ENCODE data around the gene APEX1. TPM values are rescaled to one million over a fixed set of nuclear protein-coding genes. Genes with fewer than 3 reads are reported as not detected.

APEX1 gene
- total RNA-seq, 2 donors from 2014 or later = 198 to 209 TPM

DNA sequence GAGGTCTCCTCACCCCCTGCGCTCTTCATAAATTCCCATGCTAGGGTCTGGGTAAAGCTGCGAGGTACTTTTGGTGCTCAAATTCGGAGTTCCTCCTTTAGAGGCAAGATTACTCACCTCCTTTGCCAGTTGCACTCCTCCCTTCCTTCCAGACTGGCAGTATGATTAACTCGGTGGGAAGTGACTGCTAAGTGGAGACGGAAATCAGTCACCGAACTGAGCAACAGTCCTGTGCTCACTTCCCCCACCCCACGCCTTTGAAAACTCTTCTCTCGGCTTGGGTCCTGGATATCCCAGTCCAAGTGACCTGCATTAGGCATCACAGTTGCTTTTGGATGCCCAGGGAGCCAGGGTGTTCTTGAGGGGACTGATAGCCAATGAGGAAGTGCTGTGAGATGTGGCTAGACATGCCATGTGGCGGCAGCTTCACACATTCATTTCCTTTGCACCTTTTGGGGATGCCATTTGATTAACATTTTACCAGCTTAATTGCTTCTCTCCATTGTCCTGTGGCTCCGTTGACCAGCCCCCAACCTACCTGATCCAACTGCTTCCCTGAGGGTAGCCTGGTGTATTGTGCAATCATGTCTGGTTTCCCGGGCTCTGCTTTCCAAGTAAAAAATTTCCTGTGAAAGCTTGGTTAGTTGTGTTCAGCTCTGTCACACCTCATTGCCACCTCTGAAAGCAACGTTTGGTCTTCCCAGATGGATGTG, 15.0 kb downstream of the APEX1 start:
- Mint-ChIP-seq H3K27ac (peak overlapping the region; percentile 99), H3K36me3 (ENCODE audit: insufficient read depth in 2 of 2) (peaks cover 26 to 32% of the 10 kb centered on the region in 2 donors), H3K27me3 (ENCODE audit: low read depth) (no peaks in the 10 kb centered on the region), H3K4me1 (ENCODE audit: low read depth) (peaks cover 47% of the 10 kb centered on the region), H3K9me3 (no peaks in the 10 kb centered on the region), H3K4me3 (peak overlapping the region; percentile 94 to 100)
- DNase-seq (peak; percentile 69 to 70), ATAC-seq (replicated peaks in 1 of 2) (peak; percentile 76 to 79)

DNA sequence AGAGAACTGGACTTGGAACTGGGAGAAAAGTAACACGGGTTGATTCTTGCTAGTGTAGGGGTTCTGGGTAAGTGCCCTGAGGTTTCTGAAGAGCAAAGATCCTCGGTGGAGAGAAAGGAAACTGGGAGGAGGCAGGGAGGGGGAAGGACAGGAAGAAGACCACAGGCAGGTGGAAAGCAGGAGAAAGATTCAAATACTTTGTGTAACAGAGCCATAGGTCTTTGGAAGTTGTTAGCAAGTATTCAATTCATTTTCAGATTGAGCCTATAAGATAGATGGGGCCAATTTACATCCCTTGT, 15.5 kb downstream of the APEX1 start:
- Mint-ChIP-seq H3K4me3 (peak overlapping the region; percentile 94 to 100), H3K27me3 (ENCODE audit: low read depth) (no peaks in the 10 kb centered on the region), H3K36me3 (ENCODE audit: insufficient read depth in 2 of 2) (peaks cover 29 to 36% of the 10 kb centered on the region in 2 donors), H3K4me1 (ENCODE audit: low read depth) (peaks cover 53% of the 10 kb centered on the region), H3K9me3 (no peaks in the 10 kb centered on the region), H3K27ac (peak overlapping the region; percentile 99)
- ATAC-seq (replicated peaks in 1 of 2) = no peak
- no peak for DNase-seq

DNA sequence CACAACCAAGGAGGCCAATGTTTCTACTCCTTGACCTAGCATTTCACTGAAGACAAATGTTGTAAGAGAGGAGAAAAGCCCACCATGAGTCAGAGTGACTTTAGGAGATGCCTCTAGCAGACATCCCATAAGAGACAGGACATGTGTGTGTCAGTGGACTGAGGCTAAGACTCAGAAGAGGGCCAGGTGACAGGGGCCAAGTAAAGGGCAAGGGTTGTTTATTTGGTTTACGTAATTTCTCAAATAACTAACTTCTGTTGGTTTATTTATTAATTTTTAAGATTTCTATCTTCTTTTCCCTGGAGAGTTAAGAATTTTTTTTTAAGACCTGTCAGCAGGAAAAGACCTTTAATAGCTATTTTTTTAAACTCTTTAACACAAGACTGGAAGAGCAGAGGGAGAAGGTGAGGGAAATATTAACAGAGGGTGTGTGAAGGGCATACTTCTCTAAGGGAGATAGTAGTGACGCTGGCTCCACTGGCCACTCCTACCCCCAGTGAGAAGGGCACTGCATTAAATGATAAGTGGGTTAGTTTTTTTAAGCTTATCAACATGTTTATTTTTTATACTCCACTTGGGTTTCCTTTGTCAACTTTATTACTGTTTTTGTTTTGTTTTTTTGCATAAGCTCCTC, 17.6 kb downstream of the APEX1 start:
- H3K36me3 Mint-ChIP-seq (ENCODE audit: insufficient read depth in 2 of 2) = peaks cover 32 to 48% of the 10 kb centered on the region in 2 donors
- no peak for DNase-seq
- no peaks in the 10 kb centered on the region for H3K27me3 Mint-ChIP-seq (ENCODE audit: low read depth)
- peak overlapping the region; percentile 67 to 78 for H3K4me3 Mint-ChIP-seq
- H3K4me1 Mint-ChIP-seq (ENCODE audit: low read depth) = peaks cover 74% of the 10 kb centered on the region
- no peak for ATAC-seq (replicated peaks in 1 of 2)
- H3K9me3 Mint-ChIP-seq = no peaks in the 10 kb centered on the region
- peak overlapping the region; percentile 79 for H3K27ac Mint-ChIP-seq

GRCh38 chr14:20476776-20477175, 21.8 kb downstream of the APEX1 start:
- H3K27me3 Mint-ChIP-seq (ENCODE audit: low read depth) = no peaks in the 10 kb centered on the region
- H3K9me3 Mint-ChIP-seq = no peaks in the 10 kb centered on the region
- H3K4me1 Mint-ChIP-seq (ENCODE audit: low read depth) = peaks cover 63% of the 10 kb centered on the region
- no peak for ATAC-seq (replicated peaks in 1 of 2)
- no peak for DNase-seq
- peak overlapping the region; percentile 83 for H3K27ac Mint-ChIP-seq
- peaks cover 24 to 46% of the 10 kb centered on the region in 2 donors for H3K36me3 Mint-ChIP-seq (ENCODE audit: insufficient read depth in 2 of 2)
- peak overlapping the region; percentile 48 to 50 for H3K4me3 Mint-ChIP-seq

DNA sequence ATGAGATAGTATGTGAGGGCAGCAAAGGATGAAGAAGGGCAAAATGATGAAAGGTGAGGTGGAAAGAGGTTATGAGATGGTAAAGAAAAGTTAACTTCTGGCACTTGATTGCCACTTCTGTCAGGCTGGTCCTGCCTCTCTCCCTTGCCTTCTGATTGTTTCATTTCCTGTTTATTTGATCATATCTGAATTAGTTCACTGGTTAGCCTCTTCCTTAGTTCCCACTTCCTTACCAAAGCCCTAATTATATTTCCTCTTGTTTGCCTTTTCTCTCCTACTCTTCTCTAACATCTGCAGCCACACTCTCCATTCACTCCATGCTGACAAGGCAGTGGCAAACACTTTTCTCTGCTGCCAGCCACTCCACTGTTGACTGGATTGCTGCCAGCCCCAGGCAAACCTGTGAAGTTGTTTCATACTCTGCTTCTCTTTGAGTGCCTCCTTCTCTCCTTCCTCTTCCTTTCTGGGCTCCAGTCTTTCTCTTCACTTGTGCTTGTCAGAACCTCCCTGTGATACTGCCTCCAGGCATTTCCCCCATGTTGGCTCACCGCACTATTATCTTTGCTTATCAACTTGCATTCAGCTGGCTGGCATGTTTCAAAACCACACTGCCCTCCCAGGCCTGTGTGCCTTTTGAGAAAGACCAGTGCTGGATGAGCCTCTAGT, 22.3 kb downstream of the APEX1 start:
- Mint-ChIP-seq H3K4me1 (ENCODE audit: low read depth) (peaks cover 57% of the 10 kb centered on the region), H3K4me3 (peak overlapping the region; percentile 48 to 50), H3K27ac (peak overlapping the region; percentile 83), H3K36me3 (ENCODE audit: insufficient read depth in 2 of 2) (peaks cover 18 to 43% of the 10 kb centered on the region in 2 donors), H3K9me3 (no peaks in the 10 kb centered on the region), H3K27me3 (ENCODE audit: low read depth) (no peaks in the 10 kb centered on the region)
- DNase-seq (peak; percentile 25 to 26), ATAC-seq (replicated peaks in 1 of 2) (peak; percentile 38 to 51)

DNA sequence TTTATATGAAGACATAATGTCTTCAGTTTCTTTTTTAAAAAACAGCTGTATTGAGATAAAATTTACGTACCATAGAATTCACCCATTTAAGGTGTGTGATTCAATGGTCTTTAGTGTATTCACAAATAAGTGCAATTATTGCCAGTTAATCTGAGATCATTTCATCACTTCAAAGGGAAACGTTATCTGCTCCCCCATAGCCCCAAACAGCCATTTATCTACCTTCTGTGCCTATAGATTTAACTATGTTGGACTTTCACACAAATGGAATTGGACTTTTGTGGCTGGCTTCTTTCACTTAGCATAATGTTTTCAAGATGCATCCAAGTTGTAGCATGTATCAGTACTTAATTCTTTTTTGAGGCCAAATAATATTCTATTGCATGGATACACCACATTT, 23.9 kb downstream of the APEX1 start:
- H3K9me3 Mint-ChIP-seq = no peaks in the 10 kb centered on the region
- DNase-seq (no peak), ATAC-seq (replicated peaks in 1 of 2) (no peak)
- H3K27ac Mint-ChIP-seq = no peak overlapping the region
- H3K4me1 Mint-ChIP-seq (ENCODE audit: low read depth) = peaks cover 44% of the 10 kb centered on the region
- H3K4me3 Mint-ChIP-seq = no peak overlapping the region
- peaks cover 13 to 33% of the 10 kb centered on the region in 2 donors for H3K36me3 Mint-ChIP-seq (ENCODE audit: insufficient read depth in 2 of 2)
- no peaks in the 10 kb centered on the region for H3K27me3 Mint-ChIP-seq (ENCODE audit: low read depth)

- Mint-ChIP-seq H3K4me3 (no peak overlapping the region), H3K4me1 (ENCODE audit: low read depth) (peaks cover 23% of the 10 kb centered on the region)
These were observed 27.4 kb downstream of the APEX1 start for GRCh38 chr14:20482382-20482781.

GRCh38 chr14:20485900-20486299, 30.9 kb downstream of the APEX1 start:
- no peak overlapping the region for H3K27ac Mint-ChIP-seq
- no peaks in the 10 kb centered on the region for H3K27me3 Mint-ChIP-seq (ENCODE audit: low read depth)
- peaks cover 43% of the 10 kb centered on the region for H3K4me1 Mint-ChIP-seq (ENCODE audit: low read depth)
- H3K4me3 Mint-ChIP-seq = no peak overlapping the region
- DNase-seq (no peak), ATAC-seq (replicated peaks in 1 of 2) (no peak)
- peaks cover 0 to 1% of the 10 kb centered on the region in 2 donors for H3K36me3 Mint-ChIP-seq (ENCODE audit: insufficient read depth in 2 of 2)
- peaks cover 0 to 1% of the 10 kb centered on the region in 2 donors for H3K9me3 Mint-ChIP-seq

More at GRCh38 chr14:20482382-20482781, 27.4 kb downstream of the APEX1 start:
- no peak for DNase-seq
- Mint-ChIP-seq H3K9me3 (peaks cover 0 to 1% of the 10 kb centered on the region in 2 donors), H3K36me3 (ENCODE audit: insufficient read depth in 2 of 2) (peaks cover 4 to 11% of the 10 kb centered on the region in 2 donors), H3K27ac (peak overlapping the region; percentile 30), H3K27me3 (ENCODE audit: low read depth) (no peaks in the 10 kb centered on the region)
- no peak for ATAC-seq (replicated peaks in 1 of 2)

GRCh38 chr14:20486684-20487395, 31.8 kb downstream of the APEX1 start:
- peaks cover 52% of the 10 kb centered on the region for H3K4me1 Mint-ChIP-seq (ENCODE audit: low read depth)
- no peaks in the 10 kb centered on the region for H3K27me3 Mint-ChIP-seq (ENCODE audit: low read depth)
- H3K27ac Mint-ChIP-seq = peak overlapping the region; percentile 17
- H3K36me3 Mint-ChIP-seq (ENCODE audit: insufficient read depth in 2 of 2) = peaks cover 0 to 1% of the 10 kb centered on the region in 2 donors
- H3K4me3 Mint-ChIP-seq = peak overlapping the region in 1 of 2 donors; percentile 27
- ATAC-seq (replicated peaks in 1 of 2) (no peak), DNase-seq (no peak)
- H3K9me3 Mint-ChIP-seq = peaks cover 0 to 1% of the 10 kb centered on the region in 2 donors

GRCh38 chr14:20487396-20487725, 32.3 kb downstream of the APEX1 start:
- Mint-ChIP-seq H3K4me3 (peak overlapping the region in 1 of 2 donors; percentile 27), H3K9me3 (peaks cover 0 to 1% of the 10 kb centered on the region in 2 donors), H3K4me1 (ENCODE audit: low read depth) (peaks cover 57% of the 10 kb centered on the region), H3K27ac (peak overlapping the region; percentile 17), H3K36me3 (ENCODE audit: insufficient read depth in 2 of 2) (peaks cover 0 to 1% of the 10 kb centered on the region in 2 donors), H3K27me3 (ENCODE audit: low read depth) (no peaks in the 10 kb centered on the region)
- ATAC-seq (replicated peaks in 1 of 2) = no peak
- no peak for DNase-seq

- no peak for DNase-seq
- H3K36me3 Mint-ChIP-seq (ENCODE audit: insufficient read depth in 2 of 2) = peaks cover 0 to 1% of the 10 kb centered on the region in 2 donors
- peaks cover 70% of the 10 kb centered on the region for H3K4me1 Mint-ChIP-seq (ENCODE audit: low read depth)
- H3K27me3 Mint-ChIP-seq (ENCODE audit: low read depth) = no peaks in the 10 kb centered on the region
- peaks cover 0 to 1% of the 10 kb centered on the region in 2 donors for H3K9me3 Mint-ChIP-seq
- peak; percentile 54 to 63 for ATAC-seq (replicated peaks in 1 of 2)
- peak overlapping the region; percentile 66 for H3K27ac Mint-ChIP-seq
- H3K4me3 Mint-ChIP-seq = peak overlapping the region; percentile 70 to 76
These were observed 34.3 kb downstream of the APEX1 start for GRCh38 chr14:20489093-20489994.

DNA sequence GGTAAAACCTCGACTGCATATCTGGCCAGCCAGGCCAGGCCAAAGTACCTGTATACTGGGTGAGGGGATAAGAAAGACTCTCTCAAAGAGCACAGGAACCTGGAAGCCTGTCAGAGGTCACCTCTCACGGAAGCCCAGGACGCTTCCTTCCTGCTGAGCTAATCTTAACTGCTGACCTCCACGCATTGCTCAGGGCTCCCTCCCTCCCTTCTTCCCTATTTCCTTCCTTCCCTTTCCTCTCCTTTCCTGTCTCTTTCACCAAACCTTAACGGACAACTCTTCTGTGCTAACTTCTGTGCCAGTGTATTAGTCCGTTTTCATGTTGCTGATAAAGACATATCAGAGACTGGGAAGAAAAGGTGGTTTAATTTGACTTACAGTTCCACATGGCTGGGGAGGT, 35.5 kb downstream of the APEX1 start:
- peak overlapping the region; percentile 45 to 70 for H3K4me3 Mint-ChIP-seq
- peak overlapping the region; percentile 10 for H3K27ac Mint-ChIP-seq
- peaks cover 76% of the 10 kb centered on the region for H3K4me1 Mint-ChIP-seq (ENCODE audit: low read depth)
- no peaks in the 10 kb centered on the region for H3K9me3 Mint-ChIP-seq
- H3K27me3 Mint-ChIP-seq (ENCODE audit: low read depth) = no peaks in the 10 kb centered on the region
- H3K36me3 Mint-ChIP-seq (ENCODE audit: insufficient read depth in 2 of 2) = no peaks in the 10 kb centered on the region
- no peak for ATAC-seq (replicated peaks in 1 of 2)
- no peak for DNase-seq
